H1 (cell line): ENCODE data around the gene ASB13.

Source experiments
- BRCA1 ChIP-seq: IDR thresholded peaks from 2 replicates; pipeline ENCODE4 v1.6.1; 2012; ENCODE audit warnings: low read depth, low read length, improper control_type of control experiment
- CBX5 ChIP-seq: fragments of 300-800, 300-1000 bp; sonication (generic); IDR thresholded peaks from 2 replicates; pipeline ENCODE4 v1.7.1; 2016; ENCODE audit warnings: antibody characterized with exemption, low read length, low read depth
- EZH2 ChIP-seq: fragments of 200-600 bp; sonication (generic); IDR thresholded peaks from 2 replicates; pipeline ENCODE4 v1.7.1; 2012; ENCODE audit warnings: low read depth, mild to moderate bottlenecking, moderate library complexity, low read length, inconsistent platforms; ENCODE audit not compliant: severe bottlenecking
- GABPA ChIP-seq: IDR thresholded peaks from 2 replicates; pipeline ENCODE4 v1.6.1; 2011; ENCODE audit warnings: mild to moderate bottlenecking, low read length, moderate library complexity, borderline replicate concordance; ENCODE audit not compliant: insufficient read depth
- NRF1 ChIP-seq: IDR thresholded peaks from 2 replicates; pipeline ENCODE4 v1.6.1; 2011; ENCODE audit warnings: mild to moderate bottlenecking, low read depth, low read length, improper control_type of control experiment
- POLR2A ChIP-seq, 2 experiments: IDR thresholded peaks; 1 replicate in 1 of 2; 2 replicates in 1 of 2; pipeline ENCODE4 v1.6.1; 2011; ENCODE audit warnings: low read depth in 2 of 2, low read length in 2 of 2, mild to moderate bottlenecking in 2 of 2; ENCODE audit errors: control extremely low read depth in 1 of 2
- POU5F1 ChIP-seq: IDR thresholded peaks from 2 replicates; pipeline ENCODE4 v1.6.1; 2011; ENCODE audit warnings: low read depth, mild to moderate bottlenecking, low read length, moderate library complexity
- RAD21 ChIP-seq, 2 experiments: IDR thresholded peaks in 1 of 2; conservative IDR thresholded peaks in 1 of 2; 2 replicates each; pipeline ENCODE4 v1.6.1; 2011; ENCODE audit warnings: low read depth in 2 of 2, low read length in 2 of 2, improper control_type of control experiment in 1 of 2, inconsistent platforms in 1 of 2, mild to moderate bottlenecking in 1 of 2, moderate library complexity in 1 of 2
- RFX5 ChIP-seq: IDR thresholded peaks from 2 replicates; pipeline ENCODE4 v1.6.1; 2011; ENCODE audit warnings: low read depth, low read length, improper control_type of control experiment, borderline replicate concordance
- SP4 ChIP-seq: IDR thresholded peaks from 2 replicates; pipeline ENCODE4 v1.6.1; 2012; ENCODE audit warnings: low read length, inconsistent platforms
- TEAD4 ChIP-seq: IDR thresholded peaks from 2 replicates; pipeline ENCODE4 v1.6.1; 2012; ENCODE audit warnings: low read depth, low read length, inconsistent platforms, mixed read lengths
- TF ChIP-seq, protein P1 (sequence below), 3 experiments: IDR thresholded peaks; 1 replicate in 2 of 3; 2 replicates in 1 of 3; pipeline versions ENCODE4 v1.5.1 to v1.6.1; 2011; ENCODE audit warnings: low read length in 3 of 3, mild to moderate bottlenecking in 3 of 3, inconsistent platforms in 2 of 3, low read depth in 1 of 3, moderate library complexity in 1 of 3; ENCODE audit not compliant: insufficient read depth in 1 of 3; ENCODE audit errors: control extremely low read depth in 1 of 3

DNA sequence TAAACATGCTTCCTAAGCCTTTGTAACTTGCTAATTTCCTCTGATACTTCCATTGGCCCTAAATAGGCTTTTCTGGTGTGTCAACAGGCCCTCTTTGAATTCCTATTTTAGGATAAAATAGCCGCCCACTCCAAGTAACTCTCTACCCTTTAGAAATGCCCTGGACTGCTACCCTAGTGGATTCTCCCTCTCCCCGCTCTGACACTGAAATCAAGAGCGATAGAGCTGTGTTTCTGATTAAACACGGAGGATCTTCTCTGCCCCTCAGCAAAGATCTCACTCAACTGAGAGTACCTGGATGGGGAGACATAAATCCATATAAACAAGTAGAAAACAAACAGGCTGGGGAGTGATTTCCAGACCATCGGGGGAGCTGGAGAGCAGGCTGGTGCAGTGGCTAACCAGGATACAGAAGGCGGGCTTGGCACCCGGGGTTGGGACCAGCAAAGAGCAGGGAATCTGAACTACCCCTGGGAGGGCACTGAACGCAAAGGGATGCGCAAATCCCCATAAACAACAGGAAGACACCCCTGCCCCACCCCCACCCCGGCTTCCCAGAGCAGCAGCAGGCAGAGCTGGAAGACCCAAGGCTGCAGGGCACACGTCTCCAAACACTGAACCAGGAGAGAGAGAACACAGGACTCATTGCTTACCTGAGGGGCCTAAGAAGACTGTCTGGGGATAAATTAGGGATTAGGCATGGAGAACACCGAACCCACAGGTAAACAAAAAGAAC is 2.5 kb downstream of the ASB13 start:
- TF ChIP-seq, protein P1, sequence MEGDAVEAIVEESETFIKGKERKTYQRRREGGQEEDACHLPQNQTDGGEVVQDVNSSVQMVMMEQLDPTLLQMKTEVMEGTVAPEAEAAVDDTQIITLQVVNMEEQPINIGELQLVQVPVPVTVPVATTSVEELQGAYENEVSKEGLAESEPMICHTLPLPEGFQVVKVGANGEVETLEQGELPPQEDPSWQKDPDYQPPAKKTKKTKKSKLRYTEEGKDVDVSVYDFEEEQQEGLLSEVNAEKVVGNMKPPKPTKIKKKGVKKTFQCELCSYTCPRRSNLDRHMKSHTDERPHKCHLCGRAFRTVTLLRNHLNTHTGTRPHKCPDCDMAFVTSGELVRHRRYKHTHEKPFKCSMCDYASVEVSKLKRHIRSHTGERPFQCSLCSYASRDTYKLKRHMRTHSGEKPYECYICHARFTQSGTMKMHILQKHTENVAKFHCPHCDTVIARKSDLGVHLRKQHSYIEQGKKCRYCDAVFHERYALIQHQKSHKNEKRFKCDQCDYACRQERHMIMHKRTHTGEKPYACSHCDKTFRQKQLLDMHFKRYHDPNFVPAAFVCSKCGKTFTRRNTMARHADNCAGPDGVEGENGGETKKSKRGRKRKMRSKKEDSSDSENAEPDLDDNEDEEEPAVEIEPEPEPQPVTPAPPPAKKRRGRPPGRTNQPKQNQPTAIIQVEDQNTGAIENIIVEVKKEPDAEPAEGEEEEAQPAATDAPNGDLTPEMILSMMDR (IDR thresholded peaks at IDR 0.05; ENCODE audit: control extremely low read depth in 1 of 3, insufficient read depth in 1 of 3, low read depth in 1 of 3, low read length in 3 of 3) = peak in 1 of 3 experiments; percentile 28; a peak in 1 of 4 replicates
- TF ChIP-seq RFX5 = no peak
- TF ChIP-seq EZH2 = no peak
- TF ChIP-seq TEAD4 = no peak
- TF ChIP-seq GABPA = no peak
- no peak for TF ChIP-seq SP4
- TF ChIP-seq CBX5 = no peak
- 0 out of 4 replicates have a peak, but pooled peaks of 1 of the 2 experiments have one; percentile 5 for TF ChIP-seq RAD21 (IDR thresholded peaks at IDR 0.05 in 1 of 2, conservative IDR thresholded peaks at IDR 0.05 in 1 of 2; ENCODE audit: low read depth in 2 of 2, low read length in 2 of 2)
- no peak for TF ChIP-seq POU5F1
- no peak for TF ChIP-seq POLR2A (IDR thresholded peaks at IDR 0.05; ENCODE audit: control extremely low read depth in 1 of 2, low read depth in 2 of 2, low read length in 2 of 2)
- TF ChIP-seq NRF1 = no peak
- no peak for TF ChIP-seq BRCA1
